K562 (cell line): ENCODE data around the gene C10orf105. TPM values are rescaled to one million over a fixed set of nuclear protein-coding genes. Genes with fewer than 3 reads are reported as not detected.

Experiments
- ATAC-seq: fragments of 200-7000 bp; cut with Tn5 transposase; 3 replicates; pipeline ENCODE4 v1.9.1; 2020; ENCODE audit warnings: moderate library complexity
- BruUV-seq: library from RNA; stranded (reverse); fragments of 400-500 nt; replicated peaks from 2 replicates; lab custom pipeline; 2021; lab: Mats Ljungman, UMichigan
- CTCF ChIA-PET: fragments of 300-600 bp; formaldehyde crosslinking; extraction: SDS; loops from one replicate; lab custom pipeline; 2021; ENCODE audit warnings: low intra/inter-chr PET ratio; lab: Yijun Ruan, JAX
- POLR2A ChIA-PET: fragments of 300-600, 350-650 bp; sonication (Branson Sonifier 250); formaldehyde crosslinking; extraction: SDS; loops from one replicate; lab custom pipeline; 2021; ENCODE audit warnings: antibody characterized with exemption, inconsistent platforms; lab: Yijun Ruan, JAX
- DNase-seq, 4 experiments: peaks; one replicate each; pipeline versions ENCODE4 v3.0.0 to v3.0.0-alpha.2; 2011 to 2018; ENCODE audit warnings: low spot score in 3 of 4, mixed read lengths in 3 of 4; ENCODE audit errors: extremely low read depth in 1 of 4
- FAIRE-seq: peaks from 2 replicates; lab custom pipeline; 2011; peaks lifted over from hg19 to GRCh38; lab: Jason Lieb, UNC
- H2AFZ ChIP-seq: 2 replicates; pipeline ENCODE4 v1.6.0; 2011; ENCODE audit warnings: low read depth, low read length, control low read depth, inconsistent platforms
- H3K27ac ChIP-seq: fragments of 200-600 bp; 3 replicates; pipeline ENCODE4 v1.8.0; 2011; ENCODE audit warnings: low read depth, mild to moderate bottlenecking, control low read depth, inconsistent platforms, low read length, moderate library complexity, mixed read lengths; ENCODE audit errors: extremely low read depth
- H3K27me3 ChIP-seq, 2 experiments: fragments of 300-600 bp in 1 of 2; 2 replicates in 1 of 2; 3 replicates in 1 of 2; pipeline versions ENCODE4 v1.6.0 to v1.8.0; 2011; ENCODE audit warnings: inconsistent platforms in 2 of 2, low read length in 2 of 2, mild to moderate bottlenecking in 1 of 2, mixed read lengths in 1 of 2, moderate library complexity in 1 of 2; ENCODE audit not compliant: control insufficient read depth in 2 of 2, insufficient read depth in 2 of 2
- H3K36me3 ChIP-seq: fragments of 300-600 bp; 3 replicates; pipeline ENCODE4 v1.8.0; 2011; ENCODE audit warnings: mild to moderate bottlenecking, low read length, inconsistent platforms; ENCODE audit not compliant: control insufficient read depth, insufficient read depth
- H3K4me1 ChIP-seq, 2 experiments: fragments of 200-600 bp in 1 of 2; replicated peaks in 1 of 2; 2 replicates in 1 of 2; 3 replicates in 1 of 2; pipeline versions ENCODE4 v1.5.1 to v1.8.0; 2011; ENCODE audit warnings: inconsistent platforms in 2 of 2, low read length in 2 of 2, mild to moderate bottlenecking in 1 of 2, mixed read lengths in 1 of 2, moderate library complexity in 1 of 2; ENCODE audit not compliant: control insufficient read depth in 2 of 2, insufficient read depth in 2 of 2
- H3K4me2 ChIP-seq: 2 replicates; pipeline ENCODE4 v1.6.1; 2011; ENCODE audit warnings: low read length, control low read depth, inconsistent platforms, mixed read lengths; ENCODE audit not compliant: insufficient read depth
- H3K4me3 ChIP-seq: fragments of 200-600 bp; sonication (generic), shearing (Covaris generic); 2 replicates; pipeline ENCODE4 v1.5.1; 2016; ENCODE audit warnings: control low read depth, inconsistent platforms
- H3K79me2 ChIP-seq: fragments of 200-600 bp; 3 replicates; pipeline ENCODE4 v1.8.0; 2011; ENCODE audit warnings: low read length, inconsistent platforms; ENCODE audit not compliant: control insufficient read depth, insufficient read depth
- H3K9ac ChIP-seq, 2 experiments: 2 replicates each; pipeline versions ENCODE4 v1.6.0 to v1.6.1; 2011; ENCODE audit warnings: low read depth in 2 of 2, low read length in 2 of 2, control low read depth in 1 of 2, inconsistent platforms in 1 of 2, mild to moderate bottlenecking in 1 of 2, mixed read lengths in 1 of 2; ENCODE audit not compliant: insufficient read depth in 1 of 2
- H3K9me1 ChIP-seq: one replicate; pipeline ENCODE4 v1.6.0; 2011; ENCODE audit warnings: inconsistent platforms, mild to moderate bottlenecking, low read length, moderate library complexity; ENCODE audit not compliant: control insufficient read depth, insufficient read depth
- H3K9me3 ChIP-seq: replicated peaks from 2 replicates; pipeline ENCODE4 v1.5.1; 2011; ENCODE audit warnings: low read depth, low read length, inconsistent platforms; ENCODE audit not compliant: control insufficient read depth, insufficient read depth
- H4K20me1 ChIP-seq: replicated peaks from 2 replicates; pipeline ENCODE4 v1.6.1; 2011; ENCODE audit warnings: low read length, inconsistent platforms, mixed read lengths; ENCODE audit not compliant: control insufficient read depth, insufficient read depth
- HMG20B ChIP-seq: fragments of 250-450 bp; sonication (Bioruptor Pico); IDR thresholded peaks from 2 replicates; pipeline ENCODE4 v1.5.0; 2021; ENCODE audit warnings: mild to moderate bottlenecking
- TEAD2 ChIP-seq: fragments of 450-650 bp; IDR thresholded peaks from 2 replicates; pipeline ENCODE4 v1.6.1; 2016; ENCODE audit warnings: missing genetic modification characterization, control low read depth, missing compliant biosample characterization
- ZNF766 ChIP-seq: fragments of 200-800 bp; sonication (Bioruptor generic); conservative IDR thresholded peaks from 2 replicates; pipeline ENCODE4 v1.6.1; 2016; ENCODE audit warnings: missing genetic modification characterization, missing compliant biosample characterization
- WGBS: fragments of 100-300 bp; shearing (Covaris generic); methylation state at CpG from one replicate; pipeline ENCODE4 v1.1.6; 2016; ENCODE audit warnings: low coverage, mixed read lengths; ENCODE audit not compliant: insufficient coverage; ENCODE audit errors: missing lambda C conversion rate; 5-methylcytosine and 5-hydroxymethylcytosine counted together
- in situ Hi-C: fragments of 300-500 bp; cut with MboI; formaldehyde crosslinking; loops from 4 replicates; pipeline ENCODE4 v1.15.0; 2018; ENCODE audit warnings: inconsistent platforms, mixed read lengths
- intact Hi-C: fragments of 100-400 bp; cut with micrococcal nuclease; formaldehyde crosslinking; loops from 2 replicates; pipeline ENCODE4 v1.14.2; 2022
- polyA plus RNA-seq, 8 experiments: library from polyadenylated mRNA; depleted of rRNA in 4 of 8; stranded (reverse) in 5 of 8; unstranded in 3 of 8; fragments of >200 nt; fragmentation: Nextera tagmentation in 2 of 8; fragmentation: Illumina TruSeq in 1 of 8; extraction: Ambion mirVana in 2 of 8; extraction: Trizol in 1 of 8; gene quantifications; 2 replicates each; pipeline versions ENCODE4 v1.2.1 to v1.2.3, GENCODE V29; 2011 to 2014; ENCODE audit warnings: inconsistent platforms in 1 of 8, missing spikeins in 1 of 8
- total RNA-seq, 7 experiments: library from RNA; depleted of rRNA in 6 of 7; stranded (reverse); fragments of >200 nt in 6 of 7; fragmentation: Illumina TruSeq in 2 of 7; extraction: Trizol in 2 of 7; gene quantifications; 2 replicates each; pipeline versions ENCODE4 v1.2.1 to v1.2.3, GENCODE V29; 2011 to 2021; ENCODE audit warnings: low replicate concordance in 1 of 7

The C10orf105 gene
- total and polyA plus RNA-seq, 9 of the 15 experiments (the other 6 are each of a cell fraction or from before 2014, with no cell fraction given) = 0.03 to 0.25 (median 0.04) TPM; not detected in 3

- no peak overlapping the region for H3K4me2 ChIP-seq
- peaks cover 32 to 47% of the 10 kb centered on the region in 2 experiments for H3K4me1 ChIP-seq
- no peaks in the 10 kb centered on the region for H3K36me3 ChIP-seq
- no peak overlapping the region for H3K4me3 ChIP-seq
- H3K27ac ChIP-seq = no peak overlapping the region
- no peaks in the 10 kb centered on the region for H3K9me3 ChIP-seq
- H2AFZ ChIP-seq = no peak overlapping the region
- ChIA-PET CTCF (no interaction called here), POLR2A (interaction anchor here (0.6 to 1.7 kb wide), 7 partner anchors 9 to 578 kb away, joined by 3 to 7 read pairs (median 3); no protein-coding TSS in a partner anchor)
- no peak for TF ChIP-seq TEAD2 (tag)
- TF ChIP-seq HMG20B = 0 out of 2 replicates have a peak, but pooled peaks have one; percentile 18
- TF ChIP-seq ZNF766 (CRISPR knock-in tag) = peak; percentile 63; the same call in 1 of the 2 replicates
- in situ Hi-C loops (no loop called here), intact Hi-C loops (no loop called here)
- no peak for ATAC-seq
- peaks cover 4 to 13% of the 10 kb centered on the region in 2 experiments; a peak in 2 of 5 replicates for H3K27me3 ChIP-seq
- no peaks in the 10 kb centered on the region for H3K9me1 ChIP-seq
- no peak for DNase-seq
- H3K9ac ChIP-seq = no peak overlapping the region
- BruUV-seq = no TSS peak
- no peaks in the 10 kb centered on the region for H3K79me2 ChIP-seq
- no peaks in the 10 kb centered on the region for H4K20me1 ChIP-seq
- WGBS = 26% methylated on average over 12 of the region's 12 CpGs
- FAIRE-seq = peak; percentile 44
These were observed 37.0 kb upstream of the C10orf105 start for GRCh38 chr10:71756311-71757191.
